AG04450 (cell line): Measurements from ENCODE around the gene PEMT. TPM values are rescaled to one million over a fixed set of nuclear protein-coding genes. Genes with fewer than 3 reads are reported as not detected.

Experiments
- CTCF ChIA-PET: fragments of 300-600, 350-600 bp; formaldehyde crosslinking; extraction: SDS; loops from one replicate; lab custom pipeline; 2022; ENCODE audit warnings: antibody characterized with exemption, inconsistent platforms; lab: Charles Lee
- POLR2A ChIA-PET: fragments of 350-600 bp; formaldehyde crosslinking; extraction: SDS; loops from one replicate; lab custom pipeline; 2021; ENCODE audit warnings: antibody characterized with exemption, inconsistent platforms; lab: Yijun Ruan, JAX
- DNase-seq: peaks from one replicate; pipeline ENCODE4 v3.0.0-alpha.2; 2011; ENCODE audit warnings: low read depth, low spot score
- H3K27ac ChIP-seq: one replicate; pipeline ENCODE4 v1.5.1; 2012; ENCODE audit warnings: low read depth, low read length, control low read depth
- H3K27me3 ChIP-seq: one replicate; pipeline ENCODE4 v1.6.0; 2012; ENCODE audit warnings: low read length; ENCODE audit not compliant: control insufficient read depth, insufficient read depth
- H3K4me3 ChIP-seq: 2 replicates; pipeline ENCODE4 v1.5.1; 2011; ENCODE audit warnings: mild to moderate bottlenecking, low read depth, low read length, control low read depth
- H3K9me3 ChIP-seq: 2 replicates; pipeline ENCODE4 v1.5.1; 2012; ENCODE audit warnings: low read length; ENCODE audit not compliant: control insufficient read depth, insufficient read depth
- CTCF ChIP-seq: IDR thresholded peaks from 2 replicates; pipeline ENCODE4 v1.5.1; 2011; ENCODE audit warnings: low read depth, low read length, control low read depth, inconsistent platforms
- polyA plus RNA-seq: library from polyadenylated mRNA; depleted of rRNA; stranded (reverse); fragments of >200 nt; gene quantifications from 2 replicates; pipeline ENCODE4 v1.2.3, GENCODE V29; 2011

PEMT gene
- polyA plus RNA-seq, 1 experiment: 14.9 TPM

- DNase-seq: no peak
- H3K27me3 ChIP-seq: no peaks in the 10 kb centered on the region
- TF ChIP-seq CTCF: no peak
- CTCF ChIA-PET: no interaction called here
- H3K4me3 ChIP-seq: no peak overlapping the region
- no peaks in the 10 kb centered on the region; the same call in 1 of the 2 replicates for H3K9me3 ChIP-seq
- no peak overlapping the region for H3K27ac ChIP-seq
- POLR2A ChIA-PET: no interaction called here
Measured at GRCh38 chr17:17535957-17536356, 55.6 kb downstream of the PEMT start.

- Histone ChIP-seq H3K27me3 (no peaks in the 10 kb centered on the region), H3K9me3 (no peaks in the 10 kb centered on the region), H3K27ac (no peak overlapping the region), H3K4me3 (no peak overlapping the region)
- DNase-seq: no peak
- POLR2A ChIA-PET: no interaction called here
- TF ChIP-seq CTCF: no peak
- CTCF ChIA-PET: interaction anchor here (0.6 to 1.0 kb wide), 3 partner anchors 9 to 108 kb away, joined by 3 to 4 read pairs (median 3); no protein-coding TSS in a partner anchor
Measured at GRCh38 chr17:17533901-17534441, 57.5 kb downstream of the PEMT start.

GRCh38 chr17:17532991-17533390 lies 58.5 kb downstream of the PEMT start:
- no peak for TF ChIP-seq CTCF
- CTCF ChIA-PET: interaction anchor here (0.6 to 1.6 kb wide), 3 partner anchors 35 to 233 kb away, joined by 3 to 4 read pairs (median 4); no protein-coding TSS in a partner anchor
- no peak overlapping the region for H3K4me3 ChIP-seq
- POLR2A ChIA-PET: no interaction called here
- no peaks in the 10 kb centered on the region for H3K27me3 ChIP-seq
- no peak for DNase-seq
- H3K27ac ChIP-seq: no peak overlapping the region
- H3K9me3 ChIP-seq: no peaks in the 10 kb centered on the region

GRCh38 chr17:17531156-17531555 lies 60.4 kb downstream of the PEMT start:
- no peak for DNase-seq
- Histone ChIP-seq H3K27me3 (no peaks in the 10 kb centered on the region), H3K9me3 (no peaks in the 10 kb centered on the region), H3K4me3 (no peak overlapping the region), H3K27ac (no peak overlapping the region)
- TF ChIP-seq CTCF: no peak
- ChIA-PET CTCF (no interaction called here), POLR2A (no interaction called here)

- POLR2A ChIA-PET: no interaction called here
- Histone ChIP-seq H3K9me3 (no peaks in the 10 kb centered on the region), H3K27ac (no peak overlapping the region), H3K4me3 (no peak overlapping the region), H3K27me3 (no peaks in the 10 kb centered on the region)
- CTCF ChIA-PET: interaction anchor here (1.9 kb wide), 1 partner anchor 32 kb away, joined by 4 read pairs; the partner anchor contains the start of gene RASD1
- no peak for TF ChIP-seq CTCF
- DNase-seq: no peak
Measured at GRCh38 chr17:17528696-17529652, 62.5 kb downstream of the PEMT start.
